Measurements from ENCODE around the gene NMNAT2.

GRCh38 chr1:183319606-183320005 lies 98.6 kb downstream of the NMNAT2 start:
- no peak for TF ChIP-seq POLR2A (IDR thresholded peaks at IDR 0.05)
- no peak for TF ChIP-seq CTCF (IDR thresholded peaks at IDR 0.05)
